HepG2 (cell line): ENCODE results near the gene MLXIPL. TPM values are rescaled to one million over a fixed set of nuclear protein-coding genes. Genes with fewer than 3 reads are reported as not detected.

Experiments used
- EP300 ChIP-seq, 3 experiments: sonication (generic) in 1 of 3; formaldehyde crosslinking in 1 of 3; IDR thresholded peaks; 2 replicates each; pipeline versions ENCODE4 v1.5.1 to v1.6.1; 2011 to 2020; ENCODE audit warnings: low read depth in 2 of 3, low read length in 2 of 3, borderline replicate concordance in 1 of 3, improper control_type of control experiment in 1 of 3, mild to moderate bottlenecking in 1 of 3, missing genetic modification reagents in 1 of 3, moderate library complexity in 1 of 3
- IRF2 ChIP-seq: IDR thresholded peaks from 2 replicates; pipeline ENCODE4 v1.6.1; 2018; ENCODE audit warnings: missing genetic modification reagents, missing compliant biosample characterization
- RAD21 ChIP-seq: fragments of 450-650 bp; formaldehyde crosslinking; IDR thresholded peaks from 2 replicates; pipeline ENCODE4 v1.5.0; 2020; ENCODE audit warnings: mild to moderate bottlenecking
- SAFB2 ChIP-seq: sonication (generic); formaldehyde crosslinking; IDR thresholded peaks from 2 replicates; pipeline ENCODE4 v1.5.1; 2020; ENCODE audit warnings: missing genetic modification reagents, low read depth, mild to moderate bottlenecking, borderline replicate concordance
- ZNF235 ChIP-seq: sonication (generic); formaldehyde crosslinking; IDR thresholded peaks from 2 replicates; pipeline ENCODE4 v1.8.1; 2023; ENCODE audit warnings: mild to moderate bottlenecking, missing genetic modification reagents, borderline replicate concordance
- ZNF274 ChIP-seq: sonication (generic); formaldehyde crosslinking; IDR thresholded peaks from 2 replicates; pipeline ENCODE4 v1.5.1; 2020; ENCODE audit warnings: mild to moderate bottlenecking, missing genetic modification reagents
- ZNF317 ChIP-seq: sonication (generic); formaldehyde crosslinking; IDR thresholded peaks from 2 replicates; pipeline ENCODE4 v1.5.0; 2020; ENCODE audit warnings: mild to moderate bottlenecking, missing genetic modification reagents
- ZNF607 ChIP-seq: sonication (generic); formaldehyde crosslinking; IDR thresholded peaks from 2 replicates; pipeline ENCODE4 v1.5.1; 2020; ENCODE audit warnings: missing genetic modification reagents, mild to moderate bottlenecking, borderline replicate concordance
- ZNF724P ChIP-seq: sonication (generic); formaldehyde crosslinking; IDR thresholded peaks from 2 replicates; pipeline ENCODE4 v1.8.0; 2022; ENCODE audit warnings: missing genetic modification reagents, borderline replicate concordance
- ZNF776 ChIP-seq: sonication (generic); formaldehyde crosslinking; IDR thresholded peaks from 2 replicates; pipeline ENCODE4 v1.4.0; 2020; ENCODE audit warnings: mild to moderate bottlenecking, missing genetic modification reagents
- ZNF816 ChIP-seq: sonication (generic); formaldehyde crosslinking; IDR thresholded peaks from 2 replicates; pipeline ENCODE4 v1.8.0; 2022; ENCODE audit warnings: missing genetic modification reagents, mild to moderate bottlenecking, borderline replicate concordance
- ZSCAN12 ChIP-seq: sonication (generic); formaldehyde crosslinking; IDR thresholded peaks from 2 replicates; pipeline ENCODE4 v1.9.0; 2021; ENCODE audit warnings: mild to moderate bottlenecking, missing genetic modification reagents
- ZSCAN25 ChIP-seq: sonication (generic); formaldehyde crosslinking; IDR thresholded peaks from 2 replicates; pipeline ENCODE4 v1.8.0; 2022; ENCODE audit warnings: mild to moderate bottlenecking, missing genetic modification reagents
- polyA plus RNA-seq, 8 experiments: library from polyadenylated mRNA; depleted of rRNA in 3 of 8; stranded (reverse) in 7 of 8; unstranded in 1 of 8; fragments of >200 nt; fragmentation: Illumina TruSeq in 4 of 8; extraction: Trizol in 4 of 8; gene quantifications; 2 replicates each; pipeline versions ENCODE4 v1.2.1 to v1.2.3, GENCODE V29; 2011 to 2016; ENCODE audit warnings: low read depth in 4 of 8, missing spikeins in 1 of 8, mixed read lengths in 1 of 8; ENCODE audit not compliant: insufficient read depth in 1 of 8
- total RNA-seq, 5 experiments: library from RNA; depleted of rRNA; stranded (reverse); fragments of >200 nt; fragmentation: Illumina TruSeq; extraction: Trizol; gene quantifications; 2 replicates each; pipeline ENCODE4 v1.2.3, GENCODE V29; 2016; ENCODE audit warnings: low read depth in 1 of 5
- TF ChIP-seq, protein P1 (sequence below): sonication (generic); formaldehyde crosslinking; conservative IDR thresholded peaks from 2 replicates; pipeline ENCODE4 v1.8.0; 2022; ENCODE audit warnings: mild to moderate bottlenecking, moderate library complexity, missing genetic modification reagents
- TF ChIP-seq, protein P2 (sequence below): sonication (generic); formaldehyde crosslinking; IDR thresholded peaks from 2 replicates; pipeline ENCODE4 v1.9.0; 2021; ENCODE audit warnings: missing genetic modification reagents, borderline replicate concordance
- TF ChIP-seq, protein P3 (sequence below): sonication (generic); formaldehyde crosslinking; IDR thresholded peaks from 2 replicates; pipeline ENCODE4 v1.8.1; 2023; ENCODE audit warnings: mild to moderate bottlenecking, missing genetic modification reagents, borderline replicate concordance
- TF ChIP-seq, protein P4 (sequence below): sonication (generic); formaldehyde crosslinking; conservative IDR thresholded peaks from 2 replicates; pipeline ENCODE4 v1.4.0; 2020; ENCODE audit warnings: mild to moderate bottlenecking, missing genetic modification reagents, moderate library complexity
- TF ChIP-seq, protein P5 (sequence below): IDR thresholded peaks from 2 replicates; pipeline ENCODE4 v1.6.1; 2016; ENCODE audit warnings: missing genetic modification reagents, missing compliant biosample characterization
- TF ChIP-seq, protein P6 (sequence below): sonication (generic); formaldehyde crosslinking; IDR thresholded peaks from 2 replicates; pipeline ENCODE4 v1.5.1; 2020; ENCODE audit warnings: mild to moderate bottlenecking, missing genetic modification reagents, borderline replicate concordance

MLXIPL gene
- total and polyA plus RNA-seq, 2 of the 13 experiments (the other 11 are each of a cell fraction or from before 2014, with no cell fraction given), result 51.6 to 60.1 TPM

DNA sequence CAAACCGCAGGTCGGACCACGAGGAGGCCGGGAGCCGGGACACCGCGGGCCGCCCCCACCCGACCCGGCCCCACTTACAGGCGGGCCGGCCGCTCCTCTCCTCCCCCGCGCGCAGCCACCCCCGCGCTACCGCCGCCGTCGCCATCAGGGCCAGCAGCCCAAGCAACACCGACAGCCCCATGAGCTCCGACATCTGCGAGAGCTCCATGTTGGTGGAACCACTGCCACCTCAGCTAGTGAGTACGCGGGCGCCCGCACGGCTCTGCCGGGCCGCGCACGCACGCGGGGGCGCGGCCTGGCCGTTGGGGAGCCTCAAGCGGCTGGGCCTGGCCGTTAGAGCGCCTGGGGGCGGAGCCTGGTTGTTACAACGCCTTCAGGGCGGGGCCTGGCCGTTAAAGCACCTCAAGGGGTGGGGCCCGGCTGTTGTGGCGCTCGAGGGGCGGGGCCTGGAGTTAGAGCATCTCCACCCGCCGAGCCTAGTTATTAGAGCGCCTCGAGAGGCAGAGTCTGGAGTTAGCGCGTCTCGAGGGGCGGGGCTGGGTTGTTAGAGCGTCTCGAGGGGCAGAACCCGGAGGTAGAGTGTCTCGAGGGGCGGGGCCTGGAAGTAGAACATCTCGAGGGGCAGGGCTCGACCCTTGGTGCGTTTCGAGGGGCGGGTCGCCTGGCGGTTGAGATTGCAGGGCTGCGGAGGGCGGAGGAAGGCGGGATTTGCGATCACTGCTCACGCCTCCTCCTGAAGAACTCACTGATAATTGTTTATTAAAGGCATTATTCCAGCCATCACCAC lies 45.8 kb downstream of the MLXIPL start, which contains the start of gene TBL2 (continued):
- TF ChIP-seq, protein P1, sequence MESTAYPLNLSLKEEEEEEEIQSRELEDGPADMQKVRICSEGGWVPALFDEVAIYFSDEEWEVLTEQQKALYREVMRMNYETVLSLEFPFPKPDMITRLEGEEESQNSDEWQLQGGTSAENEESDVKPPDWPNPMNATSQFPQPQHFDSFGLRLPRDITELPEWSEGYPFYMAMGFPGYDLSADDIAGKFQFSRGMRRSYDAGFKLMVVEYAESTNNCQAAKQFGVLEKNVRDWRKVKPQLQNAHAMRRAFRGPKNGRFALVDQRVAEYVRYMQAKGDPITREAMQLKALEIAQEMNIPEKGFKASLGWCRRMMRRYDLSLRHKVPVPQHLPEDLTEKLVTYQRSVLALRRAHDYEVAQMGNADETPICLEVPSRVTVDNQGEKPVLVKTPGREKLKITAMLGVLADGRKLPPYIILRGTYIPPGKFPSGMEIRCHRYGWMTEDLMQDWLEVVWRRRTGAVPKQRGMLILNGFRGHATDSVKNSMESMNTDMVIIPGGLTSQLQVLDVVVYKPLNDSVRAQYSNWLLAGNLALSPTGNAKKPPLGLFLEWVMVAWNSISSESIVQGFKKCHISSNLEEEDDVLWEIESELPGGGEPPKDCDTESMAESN (CRISPR knock-in tag), result peak; percentile 45
- TF ChIP-seq ZNF274 (CRISPR knock-in tag) (no peak), ZNF317 (CRISPR knock-in tag) (no peak), ZNF776 (CRISPR knock-in tag) (peak; percentile 89; the same call in 1 of the 2 replicates), ZSCAN12 (CRISPR knock-in tag) (0 out of 2 replicates have a peak, but pooled peaks have one; percentile 43), ZNF816 (no peak), ZNF724P (CRISPR knock-in tag) (no peak), ZSCAN25 (peak; percentile 95), SAFB2 (CRISPR knock-in tag) (peak; percentile 66; the same call in 1 of the 2 replicates), ZNF235 (0 out of 2 replicates have a peak, but pooled peaks have one; percentile 61), EP300 (IDR thresholded peaks at IDR 0.05; ENCODE audit: low read depth in 2 of 2, low read length in 2 of 2) (0 out of 4 replicates have a peak, but pooled peaks of 1 of the 2 experiments have one; percentile 4), EP300 (CRISPR knock-in tag; IDR thresholded peaks at IDR 0.05; ENCODE audit: borderline replicate concordance) (no peak), ZNF607 (CRISPR knock-in tag) (no peak), RAD21 (CRISPR knock-in tag) (peak; percentile 61), IRF2 (CRISPR knock-in tag) (no peak)
- TF ChIP-seq, protein P2, sequence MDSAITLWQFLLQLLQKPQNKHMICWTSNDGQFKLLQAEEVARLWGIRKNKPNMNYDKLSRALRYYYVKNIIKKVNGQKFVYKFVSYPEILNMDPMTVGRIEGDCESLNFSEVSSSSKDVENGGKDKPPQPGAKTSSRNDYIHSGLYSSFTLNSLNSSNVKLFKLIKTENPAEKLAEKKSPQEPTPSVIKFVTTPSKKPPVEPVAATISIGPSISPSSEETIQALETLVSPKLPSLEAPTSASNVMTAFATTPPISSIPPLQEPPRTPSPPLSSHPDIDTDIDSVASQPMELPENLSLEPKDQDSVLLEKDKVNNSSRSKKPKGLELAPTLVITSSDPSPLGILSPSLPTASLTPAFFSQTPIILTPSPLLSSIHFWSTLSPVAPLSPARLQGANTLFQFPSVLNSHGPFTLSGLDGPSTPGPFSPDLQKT (CRISPR knock-in tag), result no peak
- TF ChIP-seq, protein P3, sequence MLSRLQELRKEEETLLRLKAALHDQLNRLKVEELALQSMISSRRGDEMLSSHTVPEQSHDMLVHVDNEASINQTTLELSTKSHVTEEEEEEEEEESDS (CRISPR knock-in tag), result no peak
- TF ChIP-seq, protein P4, sequence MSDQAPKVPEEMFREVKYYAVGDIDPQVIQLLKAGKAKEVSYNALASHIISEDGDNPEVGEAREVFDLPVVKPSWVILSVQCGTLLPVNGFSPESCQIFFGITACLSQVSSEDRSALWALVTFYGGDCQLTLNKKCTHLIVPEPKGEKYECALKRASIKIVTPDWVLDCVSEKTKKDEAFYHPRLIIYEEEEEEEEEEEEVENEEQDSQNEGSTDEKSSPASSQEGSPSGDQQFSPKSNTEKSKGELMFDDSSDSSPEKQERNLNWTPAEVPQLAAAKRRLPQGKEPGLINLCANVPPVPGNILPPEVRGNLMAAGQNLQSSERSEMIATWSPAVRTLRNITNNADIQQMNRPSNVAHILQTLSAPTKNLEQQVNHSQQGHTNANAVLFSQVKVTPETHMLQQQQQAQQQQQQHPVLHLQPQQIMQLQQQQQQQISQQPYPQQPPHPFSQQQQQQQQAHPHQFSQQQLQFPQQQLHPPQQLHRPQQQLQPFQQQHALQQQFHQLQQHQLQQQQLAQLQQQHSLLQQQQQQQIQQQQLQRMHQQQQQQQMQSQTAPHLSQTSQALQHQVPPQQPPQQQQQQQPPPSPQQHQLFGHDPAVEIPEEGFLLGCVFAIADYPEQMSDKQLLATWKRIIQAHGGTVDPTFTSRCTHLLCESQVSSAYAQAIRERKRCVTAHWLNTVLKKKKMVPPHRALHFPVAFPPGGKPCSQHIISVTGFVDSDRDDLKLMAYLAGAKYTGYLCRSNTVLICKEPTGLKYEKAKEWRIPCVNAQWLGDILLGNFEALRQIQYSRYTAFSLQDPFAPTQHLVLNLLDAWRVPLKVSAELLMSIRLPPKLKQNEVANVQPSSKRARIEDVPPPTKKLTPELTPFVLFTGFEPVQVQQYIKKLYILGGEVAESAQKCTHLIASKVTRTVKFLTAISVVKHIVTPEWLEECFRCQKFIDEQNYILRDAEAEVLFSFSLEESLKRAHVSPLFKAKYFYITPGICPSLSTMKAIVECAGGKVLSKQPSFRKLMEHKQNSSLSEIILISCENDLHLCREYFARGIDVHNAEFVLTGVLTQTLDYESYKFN, result no peak; the same call in 1 of the 2 replicates
- TF ChIP-seq, protein P5, sequence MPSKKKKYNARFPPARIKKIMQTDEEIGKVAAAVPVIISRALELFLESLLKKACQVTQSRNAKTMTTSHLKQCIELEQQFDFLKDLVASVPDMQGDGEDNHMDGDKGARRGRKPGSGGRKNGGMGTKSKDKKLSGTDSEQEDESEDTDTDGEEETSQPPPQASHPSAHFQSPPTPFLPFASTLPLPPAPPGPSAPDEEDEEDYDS (CRISPR knock-in tag), result peak; percentile 82
- TF ChIP-seq, protein P6, sequence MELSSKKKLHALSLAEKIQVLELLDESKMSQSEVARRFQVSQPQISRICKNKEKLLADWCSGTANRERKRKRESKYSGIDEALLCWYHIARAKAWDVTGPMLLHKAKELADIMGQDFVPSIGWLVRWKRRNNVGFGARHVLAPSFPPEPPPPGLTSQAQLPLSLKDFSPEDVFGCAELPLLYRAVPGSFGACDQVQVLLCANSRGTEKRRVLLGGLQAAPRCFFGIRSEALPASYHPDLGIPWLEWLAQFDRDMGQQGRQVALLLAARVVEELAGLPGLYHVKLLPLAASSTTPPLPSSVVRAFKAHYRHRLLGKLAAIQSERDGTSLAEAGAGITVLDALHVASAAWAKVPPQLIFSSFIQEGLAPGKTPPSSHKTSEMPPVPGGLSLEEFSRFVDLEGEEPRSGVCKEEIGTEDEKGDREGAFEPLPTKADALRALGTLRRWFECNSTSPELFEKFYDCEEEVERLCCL (CRISPR knock-in tag), result no peak
